SW480 (cell line): ENCODE measurements around the gene WIPF3.

Experiments
- DNase-seq: peaks from one replicate; pipeline ENCODE4 v3.0.0-alpha.2; 2016; ENCODE audit warnings: low spot score

WIPF3 gene

GRCh38 chr7:29809533-29810155 lies 3.3 kb downstream of the WIPF3 start:
- DNase-seq = no peak

GRCh38 chr7:29810297-29810696 lies 4.0 kb downstream of the WIPF3 start:
- DNase-seq = no peak

GRCh38 chr7:29810813-29811482 lies 4.6 kb downstream of the WIPF3 start:
- DNase-seq = no peak

- peak; percentile 37 for DNase-seq
Observed at GRCh38 chr7:29811586-29811985, 5.3 kb downstream of the WIPF3 start.

- DNase-seq = no peak
Observed at GRCh38 chr7:29812185-29812876, 6.0 kb downstream of the WIPF3 start.

GRCh38 chr7:29815181-29816105 lies 9.1 kb downstream of the WIPF3 start:
- no peak for DNase-seq

- no peak for DNase-seq
Observed at GRCh38 chr7:29818308-29818707, 12.0 kb downstream of the WIPF3 start.

GRCh38 chr7:29825775-29826529 lies 19.6 kb downstream of the WIPF3 start:
- no peak for DNase-seq

- no peak for DNase-seq
Observed at GRCh38 chr7:29826530-29826822, 20.2 kb downstream of the WIPF3 start.

GRCh38 chr7:29826904-29827303 lies 20.6 kb downstream of the WIPF3 start:
- DNase-seq = no peak

GRCh38 chr7:29831705-29832104 lies 25.4 kb downstream of the WIPF3 start:
- DNase-seq = no peak

- no peak for DNase-seq
Observed at GRCh38 chr7:29833929-29834328, 27.6 kb downstream of the WIPF3 start.

GRCh38 chr7:29835718-29836117 lies 29.4 kb downstream of the WIPF3 start:
- DNase-seq = no peak

GRCh38 chr7:29839302-29839701 lies 33.0 kb downstream of the WIPF3 start:
- peak; percentile 33 for DNase-seq

- DNase-seq = no peak
Observed at GRCh38 chr7:29839921-29840320, 33.6 kb downstream of the WIPF3 start.

- DNase-seq = no peak
Observed at GRCh38 chr7:29840701-29841100, 34.4 kb downstream of the WIPF3 start.

GRCh38 chr7:29841926-29842701 lies 35.8 kb downstream of the WIPF3 start:
- DNase-seq = no peak

GRCh38 chr7:29843093-29843492 lies 36.8 kb downstream of the WIPF3 start:
- DNase-seq = no peak

GRCh38 chr7:29843726-29844125 lies 37.4 kb downstream of the WIPF3 start:
- no peak for DNase-seq

GRCh38 chr7:29844559-29844958 lies 38.3 kb downstream of the WIPF3 start:
- no peak for DNase-seq

GRCh38 chr7:29847496-29847895 lies 41.2 kb downstream of the WIPF3 start:
- DNase-seq = no peak
